ENCODE measurements around the gene LRPAP1. TPM values are rescaled to one million over a fixed set of nuclear protein-coding genes. Genes with fewer than 3 reads are reported as not detected.

The LRPAP1 gene
- polyA plus RNA-seq, 1 donor from 2014 or later, result 138 TPM

- H3K9me3 Mint-ChIP-seq, result no peaks in the 10 kb centered on the region
- H3K4me1 Mint-ChIP-seq, result peaks cover 0 to 1% (median 0%) of the 10 kb centered on the region in 3 donors
- H3K27me3 Mint-ChIP-seq, result no peaks in the 10 kb centered on the region
- H3K27ac Mint-ChIP-seq, result no peak overlapping the region
- peaks cover 7% of the 10 kb centered on the region for H3K36me3 Mint-ChIP-seq
- no peak overlapping the region for H3K4me3 Mint-ChIP-seq
These were observed 21.0 kb downstream of the LRPAP1 start for GRCh38 chr4:3511187-3511586.

GRCh38 chr4:3510481-3510880 is 21.7 kb downstream of the LRPAP1 start:
- Mint-ChIP-seq H3K27ac (no peak overlapping the region), H3K27me3 (no peaks in the 10 kb centered on the region), H3K9me3 (no peaks in the 10 kb centered on the region), H3K4me1 (peaks cover 0 to 1% (median 0%) of the 10 kb centered on the region in 3 donors), H3K36me3 (peaks cover 7% of the 10 kb centered on the region), H3K4me3 (no peak overlapping the region)

- Mint-ChIP-seq H3K36me3 (peaks cover 7% of the 10 kb centered on the region), H3K27ac (no peak overlapping the region), H3K4me1 (peaks cover 0 to 3% (median 0%) of the 10 kb centered on the region in 3 donors), H3K27me3 (no peaks in the 10 kb centered on the region), H3K4me3 (no peak overlapping the region), H3K9me3 (no peaks in the 10 kb centered on the region)
These were observed 23.7 kb downstream of the LRPAP1 start for GRCh38 chr4:3508542-3508941.

GRCh38 chr4:3505231-3505630 is 27.0 kb downstream of the LRPAP1 start:
- no peaks in the 10 kb centered on the region for H3K9me3 Mint-ChIP-seq
- H3K4me3 Mint-ChIP-seq, result no peak overlapping the region
- peaks cover 2% of the 10 kb centered on the region for H3K36me3 Mint-ChIP-seq
- H3K27me3 Mint-ChIP-seq, result no peaks in the 10 kb centered on the region
- peaks cover 0 to 9% (median 0%) of the 10 kb centered on the region in 3 donors for H3K4me1 Mint-ChIP-seq
- no peak overlapping the region for H3K27ac Mint-ChIP-seq

- Mint-ChIP-seq H3K4me1 (peaks cover 0 to 8% (median 0%) of the 10 kb centered on the region in 3 donors), H3K27ac (peak overlapping the region in 1 of 3 donors; percentile 58), H3K36me3 (no peaks in the 10 kb centered on the region), H3K4me3 (peak overlapping the region in 1 of 4 donors; percentile 2), H3K9me3 (no peaks in the 10 kb centered on the region), H3K27me3 (no peaks in the 10 kb centered on the region)
These were observed 29.0 kb downstream of the LRPAP1 start for GRCh38 chr4:3502941-3503936.

GRCh38 chr4:3501825-3502425 is 30.3 kb downstream of the LRPAP1 start:
- Mint-ChIP-seq H3K9me3 (no peaks in the 10 kb centered on the region), H3K27me3 (no peaks in the 10 kb centered on the region), H3K4me3 (no peak overlapping the region), H3K27ac (no peak overlapping the region), H3K4me1 (peaks cover 0 to 8% (median 1%) of the 10 kb centered on the region in 3 donors), H3K36me3 (no peaks in the 10 kb centered on the region)

GRCh38 chr4:3501126-3501824 is 30.9 kb downstream of the LRPAP1 start:
- Mint-ChIP-seq H3K4me3 (no peak overlapping the region), H3K27ac (peak overlapping the region in 1 of 3 donors; percentile 71), H3K36me3 (no peaks in the 10 kb centered on the region), H3K9me3 (no peaks in the 10 kb centered on the region), H3K4me1 (peaks cover 0 to 8% (median 2%) of the 10 kb centered on the region in 3 donors), H3K27me3 (no peaks in the 10 kb centered on the region)

- H3K9me3 Mint-ChIP-seq, result no peaks in the 10 kb centered on the region
- H3K4me3 Mint-ChIP-seq, result no peak overlapping the region
- H3K4me1 Mint-ChIP-seq, result peaks cover 0 to 8% (median 2%) of the 10 kb centered on the region in 3 donors
- no peaks in the 10 kb centered on the region for H3K27me3 Mint-ChIP-seq
- no peak overlapping the region for H3K27ac Mint-ChIP-seq
- no peaks in the 10 kb centered on the region for H3K36me3 Mint-ChIP-seq
These were observed 31.6 kb downstream of the LRPAP1 start for GRCh38 chr4:3500634-3501101.

- Mint-ChIP-seq H3K27me3 (no peaks in the 10 kb centered on the region), H3K36me3 (no peaks in the 10 kb centered on the region), H3K9me3 (no peaks in the 10 kb centered on the region), H3K4me3 (no peak overlapping the region), H3K27ac (no peak overlapping the region), H3K4me1 (peaks cover 0 to 8% (median 3%) of the 10 kb centered on the region in 3 donors)
These were observed 32.1 kb downstream of the LRPAP1 start for GRCh38 chr4:3500111-3500510.

GRCh38 chr4:3499710-3500109 is 32.5 kb downstream of the LRPAP1 start:
- Mint-ChIP-seq H3K9me3 (no peaks in the 10 kb centered on the region), H3K27ac (no peak overlapping the region), H3K36me3 (no peaks in the 10 kb centered on the region), H3K27me3 (no peaks in the 10 kb centered on the region), H3K4me1 (peaks cover 0 to 8% (median 3%) of the 10 kb centered on the region in 3 donors), H3K4me3 (no peak overlapping the region)

GRCh38 chr4:3498901-3499510 is 33.2 kb downstream of the LRPAP1 start:
- Mint-ChIP-seq H3K27ac (peak overlapping the region in 1 of 3 donors; percentile 7), H3K27me3 (no peaks in the 10 kb centered on the region), H3K36me3 (no peaks in the 10 kb centered on the region), H3K9me3 (no peaks in the 10 kb centered on the region), H3K4me1 (peaks cover 0 to 8% (median 3%) of the 10 kb centered on the region in 3 donors), H3K4me3 (no peak overlapping the region)

GRCh38 chr4:3498407-3498806 is 33.8 kb downstream of the LRPAP1 start:
- H3K27me3 Mint-ChIP-seq, result no peaks in the 10 kb centered on the region
- no peak overlapping the region for H3K27ac Mint-ChIP-seq
- no peak overlapping the region for H3K4me3 Mint-ChIP-seq
- peaks cover 0 to 5% (median 3%) of the 10 kb centered on the region in 3 donors for H3K4me1 Mint-ChIP-seq
- H3K36me3 Mint-ChIP-seq, result no peaks in the 10 kb centered on the region
- H3K9me3 Mint-ChIP-seq, result no peaks in the 10 kb centered on the region

- no peaks in the 10 kb centered on the region for H3K27me3 Mint-ChIP-seq
- no peak overlapping the region for H3K4me3 Mint-ChIP-seq
- no peaks in the 10 kb centered on the region for H3K36me3 Mint-ChIP-seq
- peaks cover 0 to 3% (median 3%) of the 10 kb centered on the region in 3 donors for H3K4me1 Mint-ChIP-seq
- H3K9me3 Mint-ChIP-seq, result no peaks in the 10 kb centered on the region
- H3K27ac Mint-ChIP-seq, result no peak overlapping the region
These were observed 34.5 kb downstream of the LRPAP1 start for GRCh38 chr4:3497523-3498389.

GRCh38 chr4:3497095-3497494 is 35.1 kb downstream of the LRPAP1 start:
- Mint-ChIP-seq H3K4me1 (peaks cover 0 to 3% (median 3%) of the 10 kb centered on the region in 3 donors), H3K27me3 (no peaks in the 10 kb centered on the region), H3K4me3 (no peak overlapping the region), H3K36me3 (no peaks in the 10 kb centered on the region), H3K27ac (peak overlapping the region in 1 of 3 donors; percentile 46), H3K9me3 (no peaks in the 10 kb centered on the region)

All from IgD-negative memory B cell (primary cell).